Large intestine (tissue), 3 donors: Measurements from ENCODE around the gene SPATA18. TPM values are rescaled to one million over a fixed set of nuclear protein-coding genes. Genes with fewer than 3 reads are reported as not detected.
"Not testable (repeated sequence)": the region's sequence is repeated elsewhere in the genome, so short reads cannot be mapped to it uniquely, and the experiment has no call there.

Source experiments
- DNase-seq, 2 donors: peaks; one replicate each; pipeline versions ENCODE4 v3.0.0 to v3.0.0-alpha.2; 2013
- H3K27ac ChIP-seq: one replicate; pipeline ENCODE4 v1.5.1; 2013; ENCODE audit warnings: low read length
- H3K27me3 ChIP-seq: 2 replicates; pipeline ENCODE4 v1.6.1; 2013; ENCODE audit warnings: low read length; ENCODE audit not compliant: control insufficient read depth, insufficient read depth
- H3K36me3 ChIP-seq: 2 replicates; pipeline ENCODE4 v1.6.1; 2013; ENCODE audit warnings: low read length; ENCODE audit not compliant: control insufficient read depth, insufficient read depth
- H3K4me1 ChIP-seq: one replicate; pipeline ENCODE4 v1.6.1; 2013; ENCODE audit warnings: low read length; ENCODE audit not compliant: control insufficient read depth, insufficient read depth
- H3K4me3 ChIP-seq: one replicate; pipeline ENCODE4 v1.5.1; 2013; ENCODE audit warnings: low read length
- H3K9me3 ChIP-seq: one replicate; pipeline ENCODE4 v1.6.1; 2013; ENCODE audit warnings: mild to moderate bottlenecking, low read depth, low read length, moderate library complexity; ENCODE audit not compliant: control insufficient read depth
- WGBS: methylation state at CpG from one replicate; pipeline ENCODE4 v1.1.5; 2013; ENCODE audit warnings: low lambda C conversion rate; ENCODE audit not compliant: insufficient coverage; 5-methylcytosine and 5-hydroxymethylcytosine counted together
- polyA plus RNA-seq: library from polyadenylated mRNA; unstranded; fragments of 120-200 nt; gene quantifications from one replicate; pipeline ENCODE4 v1.2.1, GENCODE V29; 2013

SPATA18 gene
- polyA plus RNA-seq, 1 donor: 0.78 TPM

DNA sequence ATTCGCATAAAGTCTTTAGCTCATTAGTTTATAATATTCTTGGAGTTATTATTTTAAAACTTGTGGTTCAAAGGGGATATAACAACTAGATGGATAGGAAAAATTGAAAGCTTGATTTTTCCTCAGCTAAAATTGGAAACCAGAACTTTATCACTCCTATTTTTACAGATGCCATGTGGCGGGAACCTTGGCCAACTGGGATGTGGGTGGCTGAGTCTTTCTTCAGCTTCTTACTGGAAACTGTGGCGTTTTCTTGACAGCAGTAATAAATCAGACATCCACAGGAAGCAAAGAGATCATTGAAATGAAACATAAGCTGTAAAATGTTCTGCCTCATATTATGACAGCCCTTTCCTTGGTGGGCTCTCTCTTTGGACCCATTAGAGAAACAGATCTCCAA is 84.1 kb downstream of the SPATA18 start:
- Histone ChIP-seq H3K27me3 (no peaks in the 10 kb centered on the region), H3K36me3 (no peaks in the 10 kb centered on the region), H3K4me3 (no peak overlapping the region), H3K27ac (no peak overlapping the region), H3K9me3 (no peaks in the 10 kb centered on the region), H3K4me1 (no peaks in the 10 kb centered on the region)
- DNase-seq: no peak
- 100% methylated on average over 1 of the region's 3 CpGs for WGBS

DNA sequence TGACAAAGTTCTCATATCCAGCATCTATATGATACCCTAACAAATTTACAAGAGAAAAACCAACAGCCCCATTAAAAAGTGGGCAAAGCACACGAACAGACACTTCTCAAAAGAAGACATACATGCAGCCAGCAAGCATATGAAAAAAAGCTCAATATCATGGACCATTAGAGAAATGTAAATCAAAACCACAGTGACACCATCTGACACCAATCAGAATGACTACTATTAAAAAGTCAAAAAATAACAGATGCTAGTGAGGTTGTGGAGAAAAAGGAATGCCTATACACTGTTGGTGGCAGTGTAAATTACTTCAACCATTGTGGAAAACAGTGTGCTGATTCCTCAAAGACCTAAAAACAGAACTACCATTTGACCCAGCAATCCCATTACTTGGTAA is 86.0 kb downstream of the SPATA18 start:
- H3K27me3 ChIP-seq, H3K4me3 ChIP-seq, H3K4me1 ChIP-seq, H3K9me3 ChIP-seq, DNase-seq, H3K36me3 ChIP-seq, H3K27ac ChIP-seq: not testable (repeated sequence)
- WGBS: no CpG with 5 or more reads among the region's 1 CpG

DNA sequence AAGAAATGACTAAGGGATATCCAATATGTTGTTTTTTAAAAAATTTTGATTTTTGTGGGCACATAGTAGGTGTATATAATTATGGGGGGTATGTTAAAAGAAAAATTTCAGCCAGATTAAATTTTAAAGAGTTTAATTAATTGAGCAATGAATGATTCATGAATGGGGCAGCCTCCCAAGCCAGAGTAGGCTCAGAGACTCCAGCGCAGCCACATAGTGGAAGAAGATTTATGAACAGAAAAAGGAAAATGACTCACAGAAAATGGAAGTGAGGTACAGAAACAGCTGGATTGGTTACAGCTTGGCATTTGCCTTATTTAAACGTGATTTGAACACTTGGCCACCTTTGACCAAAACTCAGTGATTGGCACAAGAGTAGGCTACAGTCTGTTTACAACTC is 91.7 kb downstream of the SPATA18 start:
- no peaks in the 10 kb centered on the region for H3K4me1 ChIP-seq
- 92% methylated on average over 2 of the region's 2 CpGs for WGBS

GRCh38 chr4:52143815-52144214 is 92.7 kb downstream of the SPATA18 start:
- no peaks in the 10 kb centered on the region for H3K4me1 ChIP-seq
- H3K27me3 ChIP-seq: no peaks in the 10 kb centered on the region
- H3K36me3 ChIP-seq: no peaks in the 10 kb centered on the region
- no peak overlapping the region for H3K4me3 ChIP-seq
- WGBS: 75% methylated on average over 2 of the region's 3 CpGs
- no peaks in the 10 kb centered on the region for H3K9me3 ChIP-seq
- DNase-seq: no peak
- no peak overlapping the region for H3K27ac ChIP-seq

More for the DNA sequence above, 91.7 kb downstream of the SPATA18 start:
- no peak overlapping the region for H3K27ac ChIP-seq
- H3K4me3 ChIP-seq: no peak overlapping the region
- H3K36me3 ChIP-seq: no peaks in the 10 kb centered on the region
- H3K27me3 ChIP-seq: no peaks in the 10 kb centered on the region
- DNase-seq: no peak
- H3K9me3 ChIP-seq: no peaks in the 10 kb centered on the region

- H3K36me3 ChIP-seq: no peaks in the 10 kb centered on the region
- no peak overlapping the region for H3K4me3 ChIP-seq
- no peak overlapping the region for H3K27ac ChIP-seq
- DNase-seq: peak in 1 of 2 donors; percentile 27
- H3K9me3 ChIP-seq: no peaks in the 10 kb centered on the region
- WGBS: no CpG with 5 or more reads among the region's 7 CpGs
- H3K27me3 ChIP-seq: no peaks in the 10 kb centered on the region
- H3K4me1 ChIP-seq: no peaks in the 10 kb centered on the region
Measured at GRCh38 chr4:52144372-52144771, 93.3 kb downstream of the SPATA18 start.

Other genes starting within 250 kb of the SPATA18 start
- gene DCUN1D4, start 208.2 kb upstream of the SPATA18 start, polyA plus RNA-seq: 44.1 TPM
- 7.8 TPM for gene LRRC66, start 30.9 kb upstream of the SPATA18 start, polyA plus RNA-seq
- gene SGCB, start 13.0 kb upstream of the SPATA18 start, polyA plus RNA-seq: 28.8 TPM